PC-9 (cell line): ENCODE results near the gene UVRAG. TPM values are rescaled to one million over a fixed set of nuclear protein-coding genes. Genes with fewer than 3 reads are reported as not detected.

Source experiments
- BruUV-seq: library from RNA; stranded (reverse); fragments of 400-500 nt; replicated peaks from 2 replicates; lab custom pipeline; 2021; lab: Mats Ljungman, UMichigan
- CTCF ChIA-PET: fragments of 300-600 bp; sonication (Branson Sonifier 250); formaldehyde crosslinking; loops from one replicate; lab custom pipeline; 2022; ENCODE audit warnings: antibody characterized with exemption; lab: Charles Lee
- POLR2A ChIA-PET: fragments of 300-600 bp; sonication (Branson Sonifier 250); formaldehyde crosslinking; loops from one replicate; lab custom pipeline; 2022; ENCODE audit warnings: antibody characterized with exemption; ENCODE audit not compliant: unreplicated experiment; lab: Charles Lee
- DNase-seq, 2 experiments: peaks; one replicate each; pipeline versions ENCODE4 v3.0.0 to v3.0.0-alpha.2; 2015 to 2022; ENCODE audit warnings: mixed read lengths in 1 of 2
- H2AFZ ChIP-seq: fragments of 200-600 bp; sonication (generic); 2 replicates; pipeline ENCODE4 v1.8.1; 2017; ENCODE audit warnings: antibody characterized with exemption
- H3F3A ChIP-seq: fragments of 200-600 bp; sonication (generic); 2 replicates; pipeline ENCODE4 v1.8.1; 2017; ENCODE audit warnings: antibody characterized with exemption, mild to moderate bottlenecking, low read depth; ENCODE audit not compliant: insufficient read depth
- H3K27ac ChIP-seq: fragments of 200-600 bp; sonication (generic); 2 replicates; pipeline ENCODE4 v1.6.1; 2016; ENCODE audit warnings: mixed run types
- H3K27me3 ChIP-seq: fragments of 200-600 bp; sonication (generic); 2 replicates; pipeline ENCODE4 v1.6.1; 2016; ENCODE audit warnings: low read depth, mixed run types; ENCODE audit not compliant: insufficient read depth
- H3K36me3 ChIP-seq: fragments of 200-600 bp; sonication (generic); 2 replicates; pipeline ENCODE4 v1.6.1; 2016; ENCODE audit warnings: low read depth, mixed run types
- H3K4me1 ChIP-seq: fragments of 200-600 bp; sonication (generic); replicated peaks from 2 replicates; pipeline ENCODE4 v1.6.1; 2016; ENCODE audit warnings: mixed run types; ENCODE audit not compliant: insufficient read depth
- H3K4me2 ChIP-seq: fragments of 200-600 bp; sonication (generic); 2 replicates; pipeline ENCODE4 v1.6.1; 2017; ENCODE audit warnings: mixed run types
- H3K4me3 ChIP-seq: fragments of 200-600 bp; sonication (generic); 2 replicates; pipeline ENCODE4 v1.6.1; 2016; ENCODE audit warnings: mixed run types
- H3K79me2 ChIP-seq: fragments of 200-600 bp; sonication (generic); 2 replicates; pipeline ENCODE4 v1.6.1; 2017; ENCODE audit warnings: low read depth, mixed run types
- H3K9me2 ChIP-seq: fragments of 200-600 bp; sonication (generic); 2 replicates; pipeline ENCODE4 v1.8.1; 2017; ENCODE audit warnings: mild to moderate bottlenecking; ENCODE audit not compliant: insufficient read depth
- H3K9me3 ChIP-seq: fragments of 200-600 bp; sonication (generic); 2 replicates; pipeline ENCODE4 v1.8.1; 2016; ENCODE audit warnings: low read depth; ENCODE audit not compliant: insufficient read depth
- H4K20me1 ChIP-seq: fragments of 200-600 bp; sonication (generic); 2 replicates; pipeline ENCODE4 v1.8.1; 2017; ENCODE audit not compliant: insufficient read depth
- EZH2 ChIP-seq: fragments of 200-600 bp; sonication (generic); IDR thresholded peaks from 2 replicates; pipeline ENCODE4 v1.8.0; 2017; ENCODE audit warnings: antibody characterized with exemption, low read depth
- intact Hi-C: fragments of 100-400 bp; cut with micrococcal nuclease; formaldehyde crosslinking; loops from one replicate; pipeline ENCODE4 v1.10.0; 2022; ENCODE audit not compliant: unreplicated experiment
- total RNA-seq: library from RNA; stranded (reverse); gene quantifications from 2 replicates; pipeline ENCODE4 v1.2.3, GENCODE V29; 2021
- TF ChIP-seq, protein P1 (sequence below): fragments of 200-600 bp; sonication (generic); conservative IDR thresholded peaks from 2 replicates; pipeline ENCODE4 v1.6.1; 2017; ENCODE audit warnings: mixed run types, antibody characterized with exemption, mild to moderate bottlenecking, moderate library complexity

Gene UVRAG
- total RNA-seq, 1 experiment from 2014 or later: 20.4 TPM

DNA sequence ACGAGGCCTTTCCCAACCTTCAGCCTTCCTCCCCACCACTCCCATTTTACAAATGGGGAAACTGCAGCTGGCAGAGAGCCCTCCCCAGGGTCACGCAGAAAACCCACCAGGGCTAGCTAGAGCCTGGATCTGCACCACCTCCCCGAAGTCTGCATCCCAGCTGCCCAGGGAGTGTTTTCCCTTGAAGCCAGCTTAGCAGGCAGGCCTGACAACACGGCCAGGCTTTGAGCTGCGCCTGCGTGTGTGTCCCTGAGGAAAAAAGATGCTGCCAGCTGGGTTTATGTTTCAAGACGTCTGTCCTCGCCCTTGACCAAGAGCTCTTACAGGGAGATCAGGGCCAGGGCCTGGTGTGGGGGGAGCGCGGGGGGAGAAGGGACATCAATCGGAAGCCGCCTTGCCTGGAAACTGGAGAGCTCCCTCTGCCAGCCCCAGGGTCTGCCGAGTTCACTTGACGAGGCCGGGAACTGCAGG is 371.0 kb downstream of the UVRAG start:
- TF ChIP-seq, protein P1, sequence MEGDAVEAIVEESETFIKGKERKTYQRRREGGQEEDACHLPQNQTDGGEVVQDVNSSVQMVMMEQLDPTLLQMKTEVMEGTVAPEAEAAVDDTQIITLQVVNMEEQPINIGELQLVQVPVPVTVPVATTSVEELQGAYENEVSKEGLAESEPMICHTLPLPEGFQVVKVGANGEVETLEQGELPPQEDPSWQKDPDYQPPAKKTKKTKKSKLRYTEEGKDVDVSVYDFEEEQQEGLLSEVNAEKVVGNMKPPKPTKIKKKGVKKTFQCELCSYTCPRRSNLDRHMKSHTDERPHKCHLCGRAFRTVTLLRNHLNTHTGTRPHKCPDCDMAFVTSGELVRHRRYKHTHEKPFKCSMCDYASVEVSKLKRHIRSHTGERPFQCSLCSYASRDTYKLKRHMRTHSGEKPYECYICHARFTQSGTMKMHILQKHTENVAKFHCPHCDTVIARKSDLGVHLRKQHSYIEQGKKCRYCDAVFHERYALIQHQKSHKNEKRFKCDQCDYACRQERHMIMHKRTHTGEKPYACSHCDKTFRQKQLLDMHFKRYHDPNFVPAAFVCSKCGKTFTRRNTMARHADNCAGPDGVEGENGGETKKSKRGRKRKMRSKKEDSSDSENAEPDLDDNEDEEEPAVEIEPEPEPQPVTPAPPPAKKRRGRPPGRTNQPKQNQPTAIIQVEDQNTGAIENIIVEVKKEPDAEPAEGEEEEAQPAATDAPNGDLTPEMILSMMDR: no peak
- no peak for TF ChIP-seq EZH2
- Histone ChIP-seq H3K9me3 (no peaks in the 10 kb centered on the region), H3K36me3 (no peaks in the 10 kb centered on the region), H3K79me2 (no peaks in the 10 kb centered on the region), H3K4me2 (no peak overlapping the region), H3K27ac (no peak overlapping the region), H3F3A (no peaks in the 10 kb centered on the region), H3K9me2 (no peaks in the 10 kb centered on the region), H2AFZ (no peak overlapping the region), H3K4me1 (0 out of 2 replicates have a peak, but pooled peaks cover 7% of the 10 kb centered on the region), H3K4me3 (no peak overlapping the region), H4K20me1 (no peaks in the 10 kb centered on the region), H3K27me3 (no peaks in the 10 kb centered on the region)
- BruUV-seq: no TSS peak
- CTCF ChIA-PET: interaction anchor here (0.6 kb wide), 1 partner anchor 126 kb away, joined by 4 read pairs; no protein-coding TSS in a partner anchor
- no peak for DNase-seq
- intact Hi-C loops: no loop called here
- POLR2A ChIA-PET: no interaction called here

DNA sequence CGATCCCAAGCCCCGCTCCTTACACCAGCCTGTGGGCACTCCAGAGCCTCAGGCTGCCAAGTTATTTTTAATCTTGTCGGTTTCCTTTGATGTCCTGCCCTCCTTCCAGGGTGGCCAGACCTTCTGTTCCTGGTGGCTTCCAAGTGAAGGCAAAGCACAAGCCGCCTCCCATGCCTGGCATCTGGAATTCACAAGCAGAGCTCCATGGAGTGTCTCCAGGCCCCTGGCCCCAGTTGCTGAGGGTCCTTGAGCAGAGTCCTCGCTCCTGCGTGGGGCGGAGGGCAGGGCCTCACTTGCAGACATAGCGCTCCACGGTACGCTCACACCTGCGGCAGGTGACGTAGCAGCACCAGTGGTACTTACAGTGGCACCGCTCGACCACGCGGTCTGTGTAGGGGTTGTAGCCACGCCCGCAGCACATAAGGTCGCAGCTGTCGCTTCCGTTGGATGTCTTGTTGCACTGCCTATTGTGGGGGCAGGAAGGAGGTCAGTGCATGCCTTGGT is 371.8 kb downstream of the UVRAG start:
- no peaks in the 10 kb centered on the region for H3K9me3 ChIP-seq
- no TSS peak for BruUV-seq
- no peak overlapping the region for H3K4me2 ChIP-seq
- H3K79me2 ChIP-seq: no peaks in the 10 kb centered on the region
- no peaks in the 10 kb centered on the region for H3K27me3 ChIP-seq
- H2AFZ ChIP-seq: no peak overlapping the region
- no peaks in the 10 kb centered on the region for H3K36me3 ChIP-seq
- POLR2A ChIA-PET: no interaction called here
- no peak for DNase-seq
- TF ChIP-seq EZH2: no peak
- H3K9me2 ChIP-seq: no peaks in the 10 kb centered on the region
- CTCF ChIA-PET: interaction anchor here (0.6 kb wide), 1 partner anchor 125 kb away, joined by 4 read pairs; no protein-coding TSS in a partner anchor
- no peak overlapping the region for H3K27ac ChIP-seq
- H4K20me1 ChIP-seq: no peaks in the 10 kb centered on the region
- 0 out of 2 replicates have a peak, but pooled peaks cover 7% of the 10 kb centered on the region for H3K4me1 ChIP-seq
- intact Hi-C loops: no loop called here
- no peak overlapping the region for H3K4me3 ChIP-seq
- H3F3A ChIP-seq: no peaks in the 10 kb centered on the region

DNA sequence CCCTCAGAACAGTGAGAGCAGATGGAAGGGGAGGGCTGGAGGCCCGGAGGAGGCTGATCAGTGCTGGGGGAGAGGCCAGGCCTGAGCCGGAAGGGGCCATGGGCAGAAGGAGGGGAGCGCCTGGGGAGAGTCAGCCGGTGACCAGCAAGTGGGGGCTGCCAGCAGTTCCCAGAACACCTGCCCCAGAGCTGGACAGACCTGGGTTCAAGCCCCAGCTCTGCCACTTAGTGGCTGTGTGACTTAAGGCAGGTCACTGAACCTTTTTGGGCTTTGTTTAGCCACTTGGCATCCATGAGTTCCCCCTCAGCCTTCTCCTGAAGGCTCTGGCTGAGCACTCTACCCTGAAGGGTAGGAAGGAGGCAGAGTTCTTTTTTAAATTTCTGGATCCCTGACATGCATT is 373.9 kb downstream of the UVRAG start:
- CTCF ChIA-PET: no interaction called here
- Histone ChIP-seq H3K27me3 (no peaks in the 10 kb centered on the region), H4K20me1 (no peaks in the 10 kb centered on the region), H3K9me2 (no peaks in the 10 kb centered on the region), H2AFZ (no peak overlapping the region), H3K4me3 (no peak overlapping the region), H3K4me2 (no peak overlapping the region), H3K4me1 (0 out of 2 replicates have a peak, but pooled peaks cover 7% of the 10 kb centered on the region), H3K79me2 (no peaks in the 10 kb centered on the region), H3F3A (no peaks in the 10 kb centered on the region), H3K36me3 (no peaks in the 10 kb centered on the region), H3K9me3 (no peaks in the 10 kb centered on the region), H3K27ac (no peak overlapping the region)
- intact Hi-C loops: no loop called here
- no TSS peak for BruUV-seq
- no peak for DNase-seq
- no peak for TF ChIP-seq EZH2
- TF ChIP-seq, protein P1: no peak
- POLR2A ChIA-PET: no interaction called here
